ENCODE measurements around the gene ZDHHC3.
"Not testable (repeated sequence)": the region's sequence is repeated elsewhere in the genome, so short reads cannot be mapped to it uniquely, and the experiment has no call there.

Gene ZDHHC3

DNA sequence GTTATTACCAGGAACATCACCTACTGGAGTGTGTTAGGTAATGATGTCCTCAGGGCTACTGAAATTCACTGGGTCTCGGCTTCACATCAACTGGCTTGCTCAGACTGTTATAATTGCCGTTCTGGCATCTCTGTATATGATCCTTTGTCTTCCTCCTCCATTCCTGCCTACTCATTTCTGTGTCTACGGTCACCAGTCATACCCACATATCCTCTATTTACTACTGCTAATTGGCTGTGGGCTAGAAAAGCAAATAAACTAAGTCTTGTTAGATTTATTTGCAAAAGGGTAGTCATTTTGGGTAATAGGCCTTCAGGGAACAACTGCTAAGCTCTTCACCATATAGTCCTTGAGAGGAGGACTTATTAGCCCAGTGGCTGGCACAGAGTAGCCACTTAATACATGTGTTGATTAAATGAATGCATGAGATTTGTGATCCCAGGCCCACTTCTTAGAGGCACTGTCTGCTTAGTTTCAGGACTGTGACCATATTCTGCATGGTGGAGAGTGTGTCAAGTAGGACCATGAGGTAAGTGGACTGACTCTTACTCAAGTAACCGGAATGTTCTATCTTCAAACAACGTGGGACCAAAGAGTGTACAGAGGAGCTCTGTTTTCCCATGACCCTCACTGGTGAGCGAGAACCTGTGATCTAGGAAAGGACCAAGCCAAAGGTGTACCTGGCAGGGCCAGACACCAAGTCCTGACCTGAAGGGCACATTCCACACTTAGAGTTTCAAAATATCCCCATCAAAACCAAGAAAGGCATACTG lies 13.2 kb downstream of the ZDHHC3 start:
- DNase-seq, result no peak

DNA sequence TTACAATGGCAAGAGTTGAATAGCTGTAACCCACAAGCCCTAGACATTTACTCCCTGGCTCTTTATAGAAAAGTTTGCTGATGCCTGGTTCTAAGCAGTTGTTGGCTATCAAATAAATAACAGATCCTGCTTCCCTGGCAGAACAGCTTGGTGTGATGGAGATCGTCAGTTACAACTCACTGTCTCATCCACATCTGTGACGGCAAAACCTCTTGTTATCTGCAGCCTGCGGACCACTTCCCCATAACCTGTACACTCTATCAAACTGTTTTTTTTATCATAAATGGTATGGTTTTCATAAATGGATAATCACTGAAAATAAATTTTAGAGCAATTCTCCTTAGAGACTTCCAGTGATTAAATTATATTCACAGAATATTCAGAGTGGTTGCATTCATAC lies 14.1 kb downstream of the ZDHHC3 start:
- DNase-seq, result no peak

DNA sequence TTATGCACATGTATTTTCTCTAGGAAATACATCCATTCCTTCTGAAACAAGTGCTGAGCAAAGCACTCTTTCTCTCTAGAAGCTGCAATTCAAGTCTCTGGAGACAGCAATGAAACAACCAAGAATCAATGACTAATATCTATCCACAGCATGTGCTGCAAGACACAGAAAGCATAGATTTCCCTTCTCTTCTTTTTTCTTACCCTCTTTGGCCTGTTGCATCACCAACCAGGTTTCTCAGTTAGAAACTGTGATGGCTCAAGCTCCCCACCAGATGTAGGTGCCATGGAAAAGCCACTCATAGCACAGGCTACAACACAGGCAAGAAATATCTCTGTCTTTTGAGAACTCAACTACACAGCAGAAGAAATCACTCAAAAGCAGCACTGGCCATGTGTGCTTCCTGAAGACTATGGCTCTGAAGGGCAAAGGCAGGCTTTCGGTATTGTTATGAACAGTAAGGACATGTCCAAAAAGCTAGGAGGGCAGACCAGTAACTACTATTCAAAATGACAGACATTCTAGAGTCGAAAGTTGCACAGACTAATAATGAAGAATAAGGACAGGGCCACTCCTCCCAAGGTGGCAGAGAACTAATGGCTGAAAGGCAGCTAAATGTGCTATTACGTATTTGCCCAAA lies 15.5 kb downstream of the ZDHHC3 start:
- no peak for DNase-seq

- DNase-seq, result no peak
Observed at GRCh38 chr3:44958386-44958785, 17.6 kb downstream of the ZDHHC3 start.

DNA sequence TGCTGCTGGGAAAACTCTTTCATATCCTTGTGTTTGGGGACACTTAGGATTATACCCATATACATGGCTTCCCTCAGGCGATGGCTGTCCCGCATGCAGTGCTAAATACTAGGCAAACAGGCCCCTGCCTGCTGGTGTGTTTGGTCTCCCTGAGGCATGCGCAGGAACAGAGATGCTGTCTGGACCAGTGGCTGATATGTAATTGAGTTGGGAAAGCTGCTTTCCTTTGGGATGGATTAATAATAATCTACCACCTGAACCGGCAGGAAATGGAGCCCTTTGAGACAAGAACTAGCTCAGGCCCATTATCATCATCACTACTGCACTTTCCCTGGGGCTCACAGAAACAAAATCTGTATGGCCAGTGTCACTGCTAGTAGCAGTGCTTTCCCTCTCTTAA lies 18.0 kb downstream of the ZDHHC3 start:
- DNase-seq, result no peak

DNA sequence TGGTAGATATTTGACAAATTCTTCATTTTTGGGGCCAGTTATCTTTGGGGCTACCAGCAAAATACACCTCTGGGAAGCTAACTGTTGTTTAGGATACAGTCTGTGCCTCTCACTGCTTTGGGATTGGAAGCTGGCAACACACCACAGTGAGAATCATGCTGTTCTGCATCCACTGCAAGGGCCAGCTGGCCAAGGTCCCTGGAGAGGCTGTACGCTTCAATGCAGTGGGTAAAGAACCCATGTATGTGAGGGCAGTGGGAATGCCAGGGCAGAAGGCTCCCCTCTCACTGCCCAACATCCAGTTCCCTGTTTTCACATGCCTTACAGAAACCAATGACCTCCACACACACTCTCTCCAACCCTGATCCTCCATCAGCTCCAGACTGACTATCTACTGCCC lies 20.1 kb downstream of the ZDHHC3 start:
- no peak for DNase-seq

- DNase-seq, result no peak
Observed at GRCh38 chr3:44954962-44955361, 21.0 kb downstream of the ZDHHC3 start.

DNA sequence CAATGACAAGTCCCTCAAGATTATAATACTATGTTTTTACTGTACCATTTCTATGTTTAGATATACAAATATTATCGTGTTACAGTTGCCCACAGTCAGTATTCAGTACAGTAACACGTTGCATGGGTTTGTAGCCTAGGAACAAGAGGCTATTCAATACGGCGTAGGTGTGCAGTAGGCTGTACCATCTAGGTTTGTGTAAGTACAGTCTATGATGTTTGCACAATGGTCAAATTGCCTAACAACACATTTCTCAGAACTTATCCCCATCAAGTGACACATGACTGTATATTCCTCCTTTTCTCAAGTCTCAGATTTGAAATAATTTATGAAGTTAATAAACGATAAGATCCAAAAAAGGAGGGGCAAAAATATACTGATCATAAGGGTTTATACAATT lies 21.7 kb downstream of the ZDHHC3 start:
- DNase-seq, result no peak

DNA sequence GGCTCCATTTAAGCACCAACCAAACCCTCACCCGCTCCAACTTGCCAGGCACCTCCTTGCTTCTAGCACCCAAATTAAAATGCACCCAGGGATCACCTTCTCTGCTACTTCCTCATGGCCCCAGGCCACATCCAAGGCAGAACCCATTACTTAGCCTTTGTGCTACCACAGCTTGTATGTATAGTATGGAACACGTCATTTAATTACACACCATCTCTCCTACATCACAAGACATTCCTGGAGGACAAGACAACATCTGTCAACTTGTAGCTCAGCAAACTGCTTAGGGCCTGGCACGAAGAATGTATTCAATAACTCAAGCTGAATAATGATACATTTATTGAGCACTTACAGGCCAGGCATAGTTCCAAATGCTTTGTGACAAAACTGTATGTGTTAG lies 23.3 kb downstream of the ZDHHC3 start:
- DNase-seq, result no peak

- no peak for DNase-seq
Observed at GRCh38 chr3:44950275-44950734, 25.7 kb downstream of the ZDHHC3 start.

DNA sequence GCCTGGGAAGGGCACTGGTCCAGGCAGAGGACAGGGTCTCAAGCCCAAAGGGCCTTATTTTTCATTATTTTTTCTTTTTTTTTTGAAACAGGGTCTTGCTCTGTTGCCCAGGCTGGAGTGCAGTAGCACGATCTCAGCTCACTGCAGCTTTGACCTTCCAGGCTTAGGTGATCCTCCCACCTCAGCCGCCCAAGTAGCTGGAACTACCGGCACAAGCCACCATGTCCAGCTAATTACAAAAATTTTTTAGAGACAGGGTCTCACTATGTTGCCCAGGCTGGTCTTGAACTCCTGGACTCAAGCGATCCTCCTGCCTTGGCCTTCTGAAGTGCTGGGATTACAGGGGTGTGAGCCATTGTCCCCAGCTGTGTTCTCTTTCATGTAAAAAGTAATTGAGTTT lies 26.2 kb downstream of the ZDHHC3 start:
- not testable (repeated sequence) for DNase-seq

DNA sequence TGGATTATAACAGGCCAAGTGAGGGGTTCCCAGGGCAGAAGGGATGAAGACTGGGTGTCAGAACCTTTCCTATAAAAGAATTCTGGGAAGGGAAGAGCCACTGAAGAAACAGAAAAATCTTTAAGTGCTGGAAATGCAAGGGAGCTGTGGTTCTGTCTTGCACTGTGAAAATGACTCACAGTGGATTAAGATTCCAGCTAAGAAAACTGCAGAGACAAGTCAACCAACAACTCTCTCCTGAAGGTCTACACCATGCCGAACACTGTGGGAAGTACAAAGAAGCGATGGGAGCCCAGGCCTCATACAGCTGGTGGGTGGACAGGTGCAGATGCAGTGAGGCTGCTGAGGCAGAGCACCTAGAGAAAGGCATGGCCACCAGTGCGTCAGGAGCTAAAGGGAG lies 27.7 kb downstream of the ZDHHC3 start:
- DNase-seq, result no peak

DNA sequence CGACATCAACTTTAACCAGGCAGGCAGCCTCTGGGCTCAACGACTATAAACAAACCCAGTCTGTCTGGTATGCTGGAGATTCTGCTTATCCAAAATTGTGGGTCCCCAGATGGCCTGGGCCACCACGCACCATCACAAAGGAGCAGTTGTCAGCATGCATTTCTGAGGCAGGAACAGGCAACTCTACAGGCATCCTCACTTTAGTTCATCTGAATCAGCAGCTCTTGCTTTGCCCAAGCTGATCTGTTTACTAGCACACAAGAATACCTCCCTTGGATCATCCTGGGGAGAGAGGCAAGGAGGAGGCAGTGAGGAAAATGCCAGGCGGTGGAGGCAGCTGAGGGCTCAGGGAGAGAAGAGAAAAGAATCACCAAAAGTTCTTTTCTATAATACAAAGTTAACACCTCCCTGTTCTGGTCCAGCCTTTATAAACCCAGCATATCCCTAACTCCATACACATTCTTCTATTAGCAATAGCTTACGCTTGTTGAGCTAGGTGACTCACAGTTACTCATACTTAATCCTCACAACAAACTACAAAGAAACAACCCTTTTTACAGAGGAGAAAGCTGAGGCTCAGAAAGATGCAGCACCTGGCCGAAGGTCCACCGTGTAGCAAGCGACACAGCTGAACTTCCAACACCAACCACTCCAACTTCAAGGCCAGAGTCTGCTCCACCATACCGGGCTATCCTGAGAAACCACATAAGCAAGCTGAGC lies 33.6 kb downstream of the ZDHHC3 start:
- no peak for DNase-seq

DNA sequence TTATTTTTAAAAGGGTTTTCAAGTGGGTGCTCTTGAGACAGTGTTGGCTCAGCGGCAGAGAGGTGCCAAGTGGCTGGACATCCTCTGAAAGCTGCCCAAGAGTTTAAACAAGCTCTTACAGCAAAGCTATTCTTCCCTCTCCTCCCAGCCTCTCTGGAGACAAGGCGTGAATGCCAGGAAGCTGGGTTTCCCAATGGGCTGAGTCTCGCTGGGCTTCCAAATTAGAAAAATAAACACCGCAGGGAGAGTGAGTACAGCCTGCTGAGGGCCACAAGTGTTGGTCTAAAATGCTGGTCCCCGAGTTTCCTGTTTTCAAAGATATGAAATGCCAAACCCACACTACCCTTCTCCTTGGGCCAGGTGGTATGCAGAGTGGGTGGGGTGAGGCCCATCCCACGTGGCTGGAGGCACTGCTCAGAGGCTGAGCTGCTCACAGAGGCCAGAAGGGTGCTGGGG lies 36.4 kb downstream of the ZDHHC3 start:
- DNase-seq, result no peak

DNA sequence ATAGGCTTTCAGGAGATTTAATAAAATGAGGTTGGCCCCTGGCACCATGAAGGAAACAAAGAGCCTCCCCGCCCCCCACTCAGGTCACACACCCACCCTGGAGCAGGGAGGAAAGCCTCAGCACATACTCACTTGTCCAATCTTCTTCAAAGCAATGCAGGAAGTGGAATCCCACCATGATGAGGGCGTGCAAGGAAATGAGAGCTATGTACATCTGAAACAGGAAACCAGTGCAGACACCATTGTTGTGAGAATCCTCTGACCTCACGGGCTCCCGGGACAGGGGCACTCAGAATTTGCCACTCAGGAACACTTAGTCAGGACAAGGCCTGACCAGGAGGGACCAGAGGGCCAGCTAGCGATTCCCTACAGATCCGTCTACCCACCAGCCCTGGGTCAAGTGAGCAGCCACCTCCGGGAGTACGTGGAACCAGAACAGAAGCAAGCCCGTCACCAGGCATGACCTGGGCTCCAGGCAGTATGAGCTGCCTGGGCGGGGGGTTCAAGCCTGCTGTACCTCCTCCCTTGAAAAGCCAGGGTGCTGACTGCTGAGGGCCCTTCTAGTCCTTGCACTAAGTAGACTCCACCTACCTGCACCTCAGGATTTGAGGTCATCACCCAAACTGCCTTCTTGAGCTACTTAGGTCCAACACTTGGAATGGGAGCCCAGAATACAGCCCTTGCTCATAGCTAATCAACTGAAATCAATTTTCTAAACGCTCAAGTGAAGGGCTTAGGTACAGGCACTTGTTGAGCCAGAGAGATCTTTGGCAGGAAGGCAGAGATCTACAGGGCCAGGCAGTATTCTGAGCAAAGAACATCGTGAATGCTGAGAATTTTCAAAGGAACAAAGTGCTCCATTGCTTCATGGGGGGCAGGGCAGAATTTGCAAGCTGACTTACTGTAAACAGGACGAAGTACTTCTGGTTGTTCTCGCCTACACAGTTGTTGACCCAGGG lies 42.7 kb downstream of the ZDHHC3 start:
- no peak for DNase-seq

GRCh38 chr3:44932271-44932670 lies 43.7 kb downstream of the ZDHHC3 start:
- no peak for DNase-seq

- DNase-seq, result no peak
Observed at GRCh38 chr3:44931791-44932190, 44.2 kb downstream of the ZDHHC3 start.

DNA sequence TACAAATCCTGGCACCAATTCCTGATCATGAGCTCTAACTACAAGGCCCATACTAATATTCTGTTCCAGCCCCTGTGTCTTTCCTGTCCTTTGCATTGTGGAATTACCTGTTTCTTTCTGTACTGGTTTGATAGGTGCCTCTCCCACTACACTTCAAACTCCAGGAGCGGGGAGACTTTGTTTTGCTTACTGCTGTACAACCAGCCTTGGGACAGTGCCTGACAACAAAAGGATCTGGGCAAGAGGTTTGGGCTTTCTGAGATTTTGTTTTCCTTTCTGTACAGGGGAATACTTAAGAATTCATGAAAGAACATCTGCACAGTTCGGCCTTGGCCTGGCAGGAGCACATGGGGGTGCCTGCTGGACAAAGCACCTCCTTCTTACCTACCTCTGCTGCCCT lies 45.1 kb downstream of the ZDHHC3 start:
- DNase-seq, result no peak

DNA sequence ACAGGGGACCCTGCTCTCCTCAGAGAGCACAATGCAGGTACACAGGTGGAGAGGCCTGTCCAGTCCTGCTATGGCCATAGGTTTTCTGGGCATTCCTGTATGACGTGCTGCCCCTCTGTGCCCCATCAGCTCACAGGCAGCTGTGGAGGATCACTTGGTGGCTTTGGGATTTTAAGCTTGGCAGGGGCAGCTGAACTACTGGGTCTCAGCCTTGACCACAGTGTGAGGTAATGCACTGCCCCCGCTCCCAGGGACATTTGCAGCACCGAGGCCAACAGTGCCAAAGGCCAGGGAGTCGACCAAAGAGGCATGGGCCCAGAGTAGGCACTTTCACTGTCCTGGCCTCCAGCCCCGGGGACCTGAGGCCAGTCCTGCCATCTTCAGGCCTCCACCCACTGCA lies 46.2 kb downstream of the ZDHHC3 start:
- no peak for DNase-seq

- no peak for DNase-seq
Observed at GRCh38 chr3:44927371-44927770, 48.6 kb downstream of the ZDHHC3 start.

GRCh38 chr3:44926921-44927320 lies 49.1 kb downstream of the ZDHHC3 start:
- no peak for DNase-seq

DNA sequence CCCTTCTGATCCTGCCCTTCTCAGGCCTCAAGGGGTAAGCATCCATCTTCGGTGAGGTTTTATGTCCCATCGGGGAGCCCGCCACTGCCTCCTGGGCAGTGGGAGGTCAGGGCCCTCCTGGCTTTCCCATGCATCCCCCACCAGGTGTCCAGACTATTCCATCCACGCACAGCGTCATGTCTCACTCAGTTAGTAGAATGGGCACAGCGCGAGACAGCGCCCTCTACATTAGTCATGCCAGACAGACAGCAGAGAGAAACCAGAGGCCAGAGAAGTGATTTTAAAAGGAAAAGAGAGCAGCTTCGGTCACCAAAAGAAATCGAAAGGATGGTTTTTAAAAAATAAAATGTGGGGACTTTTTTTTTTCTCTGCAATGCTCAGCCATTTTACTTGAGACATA lies 49.8 kb downstream of the ZDHHC3 start:
- no peak for DNase-seq
